Keratinocyte (primary cell): ENCODE data around the gene PRKCE. TPM values are rescaled to one million over a fixed set of nuclear protein-coding genes. Genes with fewer than 3 reads are reported as not detected.

Experiments used
- DNase-seq: peaks from one replicate; pipeline ENCODE4 v3.0.0-alpha.2; 2011; ENCODE audit warnings: low read depth, missing footprints, low spot score
- FAIRE-seq: peaks from 2 replicates; lab custom pipeline; 2011; peaks lifted over from hg19 to GRCh38; lab: Jason Lieb, UNC
- H2AFZ ChIP-seq: 2 replicates; pipeline ENCODE4 v1.6.0; 2012; ENCODE audit warnings: low read length, control low read depth, inconsistent platforms; ENCODE audit not compliant: control insufficient read depth
- H3K27ac ChIP-seq: 2 replicates; pipeline ENCODE4 v1.5.1; 2011; ENCODE audit warnings: low read length; ENCODE audit not compliant: control insufficient read depth, insufficient read depth
- H3K27me3 ChIP-seq: 3 replicates; pipeline ENCODE4 v1.6.0; 2011; ENCODE audit warnings: low read length; ENCODE audit not compliant: control insufficient read depth, insufficient read depth; ENCODE audit errors: extremely low read depth
- H3K36me3 ChIP-seq, 2 experiments: 2 replicates in 1 of 2; 3 replicates in 1 of 2; pipeline ENCODE4 v1.5.1; 2011; ENCODE audit warnings: low read length in 2 of 2, mild to moderate bottlenecking in 1 of 2; ENCODE audit not compliant: control insufficient read depth in 2 of 2, insufficient read depth in 2 of 2; ENCODE audit errors: extremely low read depth in 1 of 2
- H3K4me1 ChIP-seq: 3 replicates; pipeline ENCODE4 v1.5.1; 2011; ENCODE audit warnings: low read length; ENCODE audit not compliant: control insufficient read depth, insufficient read depth; ENCODE audit errors: extremely low read depth
- H3K4me2 ChIP-seq: 3 replicates; pipeline ENCODE4 v1.6.0; 2011; ENCODE audit warnings: low read depth, low read length; ENCODE audit not compliant: control insufficient read depth, insufficient read depth; ENCODE audit errors: extremely low read depth
- H3K4me3 ChIP-seq, 3 experiments: fragments of 200-600 bp in 1 of 3; sonication (generic) in 1 of 3; 2 replicates in 2 of 3; 3 replicates in 1 of 3; pipeline ENCODE4 v1.5.1; 2011 to 2016; ENCODE audit warnings: low read length in 3 of 3, mild to moderate bottlenecking in 3 of 3, control low read depth in 2 of 3, inconsistent platforms in 1 of 3, low read depth in 1 of 3, mixed read lengths in 1 of 3, mixed run types in 1 of 3, moderate library complexity in 1 of 3; ENCODE audit not compliant: control insufficient read depth in 2 of 3, insufficient read depth in 2 of 3; ENCODE audit errors: extremely low read depth in 1 of 3
- H3K79me2 ChIP-seq: 2 replicates; pipeline ENCODE4 v1.6.0; 2012; ENCODE audit warnings: low read length; ENCODE audit not compliant: control insufficient read depth, insufficient read depth
- H3K9ac ChIP-seq: 3 replicates; pipeline ENCODE4 v1.6.0; 2011; ENCODE audit warnings: low read length; ENCODE audit not compliant: control insufficient read depth, insufficient read depth; ENCODE audit errors: extremely low read depth
- H3K9me1 ChIP-seq: 3 replicates; pipeline ENCODE4 v1.6.0; 2011; ENCODE audit warnings: low read length; ENCODE audit not compliant: control insufficient read depth, insufficient read depth; ENCODE audit errors: extremely low read depth
- H3K9me3 ChIP-seq: 2 replicates; pipeline ENCODE4 v1.5.1; 2012; ENCODE audit warnings: low read depth, low read length; ENCODE audit not compliant: control insufficient read depth
- H4K20me1 ChIP-seq: 3 replicates; pipeline ENCODE4 v1.6.0; 2011; ENCODE audit warnings: low read length; ENCODE audit not compliant: control insufficient read depth, insufficient read depth; ENCODE audit errors: extremely low read depth
- EZH2 ChIP-seq: IDR thresholded peaks from one replicate; pipeline ENCODE4 v1.6.1; 2012; ENCODE audit warnings: inconsistent platforms, mild to moderate bottlenecking, low read length, moderate library complexity
- dilution Hi-C: fragments of 300-500 bp; cut with MboI; formaldehyde crosslinking; loops from one replicate; pipeline ENCODE4 v1.7.0; 2020; ENCODE audit warnings: low sequenced_read_pairs; ENCODE audit not compliant: extremely low pct_ligation_motif_present
- polyA plus RNA-seq, 5 experiments: library from polyadenylated mRNA; depleted of rRNA in 3 of 5; stranded (reverse) in 3 of 5; stranded (forward) in 1 of 5; unstranded in 1 of 5; fragments of >200 nt; gene quantifications; 1 replicate in 1 of 5; 2 replicates in 3 of 5; 3 replicates in 1 of 5; pipeline versions ENCODE4 v1.2.1 to v1.2.3, GENCODE V29; 2011 to 2012; ENCODE audit warnings: missing spikeins in 2 of 5, low read depth in 1 of 5, low replicate concordance in 1 of 5
- TF ChIP-seq, protein P1 (sequence below), 3 experiments: IDR thresholded peaks in 1 of 3; conservative IDR thresholded peaks in 1 of 3; optimal IDR thresholded peaks in 1 of 3; 2 replicates in 2 of 3; 3 replicates in 1 of 3; pipeline versions ENCODE3 to v1.5.1; 2011; ENCODE audit warnings: low read length in 3 of 3, mild to moderate bottlenecking in 3 of 3, moderate library complexity in 2 of 3, control low read depth in 1 of 3, inconsistent platforms in 1 of 3; ENCODE audit not compliant: insufficient read depth in 2 of 3; ENCODE audit errors: extremely low read depth in 1 of 3

The PRKCE gene
- polyA plus RNA-seq, 1 donor (not counting 4 experiments of a cell fraction or from before 2014, with no cell fraction given), result 2.0 TPM

DNA sequence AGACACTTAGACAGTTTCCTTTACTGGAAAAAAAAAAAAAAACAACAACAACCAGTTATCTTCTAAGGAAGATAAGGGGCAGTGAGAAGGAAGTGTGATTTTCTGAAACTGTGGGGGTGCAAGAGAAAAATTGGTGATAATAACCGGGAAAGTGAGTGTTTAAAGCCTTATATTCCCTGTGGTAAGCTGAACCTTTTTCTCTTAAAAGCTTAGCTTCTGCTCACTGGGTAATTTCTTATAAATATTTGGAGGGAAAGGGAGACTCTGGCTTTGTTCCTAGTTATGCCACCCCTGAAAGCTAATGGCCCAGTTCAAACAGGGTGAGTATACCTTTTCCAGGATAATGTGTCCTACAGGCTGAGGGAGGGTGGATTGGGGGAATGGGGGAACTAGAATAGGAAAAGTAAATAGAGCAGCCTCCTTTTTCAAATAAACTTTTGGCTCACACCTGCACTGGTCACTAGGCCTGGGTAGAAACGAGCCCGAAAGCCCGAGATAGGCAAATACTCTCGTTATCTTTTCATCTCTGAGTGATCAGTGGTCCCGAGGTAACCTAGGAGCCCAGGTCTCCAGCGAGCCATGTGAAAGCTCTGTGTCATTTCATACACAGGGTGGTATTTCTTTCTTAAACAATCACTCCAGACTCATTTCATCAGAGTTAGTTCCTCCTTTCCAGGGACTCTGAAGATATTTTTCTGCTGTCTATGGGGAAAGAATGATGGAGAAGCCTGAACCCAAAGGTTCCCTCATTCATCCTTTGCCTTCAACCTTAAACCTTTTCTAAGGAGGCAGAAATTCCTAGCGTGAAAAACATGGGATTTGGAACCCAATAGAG lies 24.9 kb upstream of the PRKCE start:
- H2AFZ ChIP-seq, result no peak overlapping the region
- H3K79me2 ChIP-seq, result no peaks in the 10 kb centered on the region
- no peak for TF ChIP-seq EZH2
- TF ChIP-seq, protein P1, sequence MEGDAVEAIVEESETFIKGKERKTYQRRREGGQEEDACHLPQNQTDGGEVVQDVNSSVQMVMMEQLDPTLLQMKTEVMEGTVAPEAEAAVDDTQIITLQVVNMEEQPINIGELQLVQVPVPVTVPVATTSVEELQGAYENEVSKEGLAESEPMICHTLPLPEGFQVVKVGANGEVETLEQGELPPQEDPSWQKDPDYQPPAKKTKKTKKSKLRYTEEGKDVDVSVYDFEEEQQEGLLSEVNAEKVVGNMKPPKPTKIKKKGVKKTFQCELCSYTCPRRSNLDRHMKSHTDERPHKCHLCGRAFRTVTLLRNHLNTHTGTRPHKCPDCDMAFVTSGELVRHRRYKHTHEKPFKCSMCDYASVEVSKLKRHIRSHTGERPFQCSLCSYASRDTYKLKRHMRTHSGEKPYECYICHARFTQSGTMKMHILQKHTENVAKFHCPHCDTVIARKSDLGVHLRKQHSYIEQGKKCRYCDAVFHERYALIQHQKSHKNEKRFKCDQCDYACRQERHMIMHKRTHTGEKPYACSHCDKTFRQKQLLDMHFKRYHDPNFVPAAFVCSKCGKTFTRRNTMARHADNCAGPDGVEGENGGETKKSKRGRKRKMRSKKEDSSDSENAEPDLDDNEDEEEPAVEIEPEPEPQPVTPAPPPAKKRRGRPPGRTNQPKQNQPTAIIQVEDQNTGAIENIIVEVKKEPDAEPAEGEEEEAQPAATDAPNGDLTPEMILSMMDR (optimal IDR thresholded peaks at IDR 0.05 in 1 of 3, IDR thresholded peaks at IDR 0.05 in 1 of 3, conservative IDR thresholded peaks at IDR 0.05 in 1 of 3; ENCODE audit: extremely low read depth in 1 of 3, insufficient read depth in 2 of 3, low read length in 3 of 3), result no peak
- no peaks in the 10 kb centered on the region for H3K27me3 ChIP-seq
- H3K9me1 ChIP-seq, result no peaks in the 10 kb centered on the region
- H3K9ac ChIP-seq, result no peak overlapping the region
- no peaks in the 10 kb centered on the region for H3K4me1 ChIP-seq
- H3K4me3 ChIP-seq, result no peak overlapping the region
- dilution Hi-C loops, result no loop called here
- FAIRE-seq, result no peak
- H3K36me3 ChIP-seq, result no peaks in the 10 kb centered on the region
- H3K27ac ChIP-seq, result no peak overlapping the region
- H3K4me2 ChIP-seq, result no peak overlapping the region
- DNase-seq, result no peak
- no peaks in the 10 kb centered on the region for H4K20me1 ChIP-seq
- H3K9me3 ChIP-seq, result no peaks in the 10 kb centered on the region

DNA sequence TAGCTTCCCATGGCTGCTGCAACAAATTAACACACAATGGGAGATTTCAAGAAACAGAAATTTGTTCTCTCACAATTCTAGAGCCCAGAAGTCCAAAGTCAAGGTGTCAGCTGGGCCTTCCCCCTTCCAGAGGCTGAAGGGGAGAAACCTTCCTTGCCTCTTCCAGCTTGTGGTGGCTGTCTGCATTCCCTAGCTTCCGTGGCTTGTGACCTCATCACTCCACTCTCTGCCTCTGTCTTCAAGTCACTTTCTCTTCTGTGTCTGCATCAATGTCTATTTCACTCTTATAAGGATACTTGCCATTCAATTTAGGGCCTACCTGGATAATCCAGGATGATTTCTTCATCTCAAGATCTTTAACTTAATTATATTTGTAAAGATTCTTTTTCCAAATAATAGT lies 23.6 kb upstream of the PRKCE start:
- H3K36me3 ChIP-seq, result no peaks in the 10 kb centered on the region
- DNase-seq (no peak), FAIRE-seq (no peak)
- H2AFZ ChIP-seq, result no peak overlapping the region
- H3K4me2 ChIP-seq, result no peak overlapping the region
- peaks cover 3% of the 10 kb centered on the region for H3K27me3 ChIP-seq
- H3K4me1 ChIP-seq, result no peaks in the 10 kb centered on the region
- no peaks in the 10 kb centered on the region for H4K20me1 ChIP-seq
- no peak for TF ChIP-seq EZH2
- TF ChIP-seq, protein P1 (optimal IDR thresholded peaks at IDR 0.05 in 1 of 3, IDR thresholded peaks at IDR 0.05 in 1 of 3, conservative IDR thresholded peaks at IDR 0.05 in 1 of 3; ENCODE audit: extremely low read depth in 1 of 3, insufficient read depth in 2 of 3, low read length in 3 of 3), result no peak
- no peak overlapping the region for H3K27ac ChIP-seq
- no peak overlapping the region for H3K4me3 ChIP-seq
- H3K9ac ChIP-seq, result no peak overlapping the region
- dilution Hi-C loops, result no loop called here
- no peaks in the 10 kb centered on the region for H3K9me3 ChIP-seq
- no peaks in the 10 kb centered on the region for H3K9me1 ChIP-seq
- H3K79me2 ChIP-seq, result no peaks in the 10 kb centered on the region
